Motor neuron (in vitro differentiated cells): ENCODE results near the gene ISCA2. TPM values are rescaled to one million over a fixed set of nuclear protein-coding genes. Genes with fewer than 3 reads are reported as not detected.
A peak's percentile ranks its signal among the peaks of the same experiment; 100 is the strongest.
"Not testable (repeated sequence)": the region's sequence is repeated elsewhere in the genome, so short reads cannot be mapped to it uniquely, and the experiment has no call there.

ENCODE experiments used
- ATAC-seq, 8 experiments: fragments of 200-7000 bp; cut with Tn5 transposase; replicated peaks in 6 of 8; 2 replicates each; pipeline ENCODE4 v1.8.0; 2021; ENCODE audit warnings: mild to moderate bottlenecking in 8 of 8, moderate library complexity in 8 of 8
- H3K27ac ChIP-seq, 2 donors: fragments of 250-450 bp; sonication (Bioruptor Pico); 2 replicates each; pipeline ENCODE4 v1.9.0; 2021; ENCODE audit warnings: antibody characterized with exemption in 2 of 2, mild to moderate bottlenecking in 2 of 2, moderate library complexity in 1 of 2
- H3K4me1 ChIP-seq, 2 donors: fragments of 250-450 bp; sonication (Bioruptor Pico); replicated peaks in 1 of 2; 2 replicates each; pipeline ENCODE4 v1.6.1; 2021; ENCODE audit warnings: antibody characterized with exemption in 2 of 2, mild to moderate bottlenecking in 2 of 2, moderate library complexity in 1 of 2
- H3K4me3 ChIP-seq, 5 donors: fragments of 250-450 bp; sonication (Bioruptor Pico); 2 replicates each; pipeline ENCODE4 v1.9.0; 2021; ENCODE audit warnings: antibody characterized with exemption in 5 of 5, mild to moderate bottlenecking in 5 of 5, moderate library complexity in 4 of 5
- whole genome bisulfite sequencing, 10 experiments: fragments of 450-650 bp; shearing (Covaris generic); methylation state at CpG; one replicate each; pipeline ENCODE4 v1.0.0; 2022; 5-methylcytosine and 5-hydroxymethylcytosine counted together
- in situ Hi-C, 9 experiments: fragments of 400-800 bp; cut with MboI; loops; one replicate each; pipeline ENCODE4 v1.15.0; 2021; ENCODE audit warnings: low sequenced_read_pairs in 9 of 9, low pct_unique_long_range_greater_than_20kb in 2 of 9; ENCODE audit not compliant: unreplicated experiment in 9 of 9
- total RNA-seq, 8 experiments: library from RNA; unstranded; fragments of 300-600 nt; gene quantifications; 2 replicates each; pipeline versions ENCODE4 v1.2.3 to v1.2.4, GENCODE V29; 2022

The ISCA2 gene
- total RNA-seq = 10 to 100 TPM; 14.9 to 30.4 (median 18.9) TPM

- in situ Hi-C loops = loop anchor here in 7 of 9 experiments (25.0 kb wide), 2 partner anchors 131 to 381 kb away; no protein-coding TSS in a partner anchor
- peak; percentile 88 to 94 (median 93) for ATAC-seq
- H3K4me3 ChIP-seq = peak within 1 kb of the TSS; percentile 78 to 95 (median 81)
Measured at GRCh38 chr14:74493343-74494261, at the start of gene ISCA2. ISCA2 (plus strand) TSS chr14:74493765; CDS start chr14:74493775, 10 bp downstream.

GRCh38 chr14:74444866-74445265 lies 48.7 kb upstream of the ISCA2 start:
- Histone ChIP-seq H3K4me1 (no peaks in the 10 kb centered on the region), H3K27ac (no peak overlapping the region), H3K4me3 (no peak overlapping the region)
- peak in 3 of 8 experiments; percentile 38 to 85 (median 81) for ATAC-seq
- WGBS, 10 experiments = 0 to 60% (median 25%) methylated on average over 1 to 3 of the region's 3 CpGs; no CpG with 5 or more reads in 1 of the 10 experiments
- in situ Hi-C loops = no loop called here

More at GRCh38 chr14:74493343-74494261, at the start of gene ISCA2:
- 0 to 10% (median 0%) methylated on average over 2 to 6 of the region's 73 CpGs; no CpG with 5 or more reads in 5 of the 10 experiments for WGBS, 10 experiments
- H3K4me1 ChIP-seq = peaks cover 4 to 15% of the 10 kb centered on the region in 2 donors
- peak within 1 kb of the TSS; percentile 68 to 89 for H3K27ac ChIP-seq

- H3K4me3 ChIP-seq, ATAC-seq, H3K4me1 ChIP-seq, H3K27ac ChIP-seq: not testable (repeated sequence)
- WGBS, 10 experiments = 63 to 88% (median 69%) methylated on average over 2 to 5 of the region's 5 CpGs; no CpG with 5 or more reads in 4 of the 10 experiments
- in situ Hi-C loops = loop anchor here in 1 of 9 experiments (25.0 kb wide), 1 partner anchor 92 kb away; no protein-coding TSS in a partner anchor
Measured at GRCh38 chr14:74454397-74454796, 39.2 kb upstream of the ISCA2 start.

GRCh38 chr14:74456684-74457564 lies 36.6 kb upstream of the ISCA2 start:
- no peak overlapping the region for H3K4me3 ChIP-seq
- H3K4me1 ChIP-seq = peaks cover 5 to 18% of the 10 kb centered on the region in 2 donors
- peak overlapping the region; percentile 33 to 72 for H3K27ac ChIP-seq
- in situ Hi-C loops = loop anchor here in 1 of 9 experiments (25.0 kb wide), 1 partner anchor 95 kb away; no protein-coding TSS in a partner anchor
- peak in 5 of 8 experiments; percentile 73 to 94 (median 81) for ATAC-seq
- WGBS, 10 experiments = 0 to 84% (median 73%) methylated on average over 1 to 9 of the region's 17 CpGs

- in situ Hi-C loops = loop anchor here in 1 of 9 experiments (25.0 kb wide), 1 partner anchor 95 kb away; no protein-coding TSS in a partner anchor
- peak overlapping the region; percentile 33 to 72 for H3K27ac ChIP-seq
- 17 to 100% (median 70%) methylated on average over 1 to 3 of the region's 4 CpGs; no CpG with 5 or more reads in 4 of the 10 experiments for WGBS, 10 experiments
- no peak overlapping the region for H3K4me3 ChIP-seq
- H3K4me1 ChIP-seq = peaks cover 5 to 18% of the 10 kb centered on the region in 2 donors
- ATAC-seq = no peak
Measured at GRCh38 chr14:74457565-74457895, 36.0 kb upstream of the ISCA2 start.

GRCh38 chr14:74459289-74459946 lies 34.1 kb upstream of the ISCA2 start:
- Histone ChIP-seq H3K4me1 (peaks cover 5 to 18% of the 10 kb centered on the region in 2 donors), H3K4me3 (no peak overlapping the region), H3K27ac (no peak overlapping the region)
- ATAC-seq = peak; percentile 51 to 100 (median 81)
- in situ Hi-C loops = loop anchor here in 1 of 9 experiments (25.0 kb wide), 1 partner anchor 97 kb away; no protein-coding TSS in a partner anchor
- WGBS, 10 experiments = 0 to 100% (median 72%) methylated on average over 1 to 8 of the region's 10 CpGs; no CpG with 5 or more reads in 1 of the 10 experiments

- peaks cover 5 to 18% of the 10 kb centered on the region in 2 donors for H3K4me1 ChIP-seq
- no peak overlapping the region for H3K27ac ChIP-seq
- 40 to 100% (median 83%) methylated on average over 1 to 5 of the region's 6 CpGs; no CpG with 5 or more reads in 6 of the 10 experiments for WGBS, 10 experiments
- peak in 2 of 8 experiments; percentile 37 to 46 for ATAC-seq
- in situ Hi-C loops = loop anchor here in 1 of 9 experiments (25.0 kb wide), 1 partner anchor 98 kb away; no protein-coding TSS in a partner anchor
- no peak overlapping the region for H3K4me3 ChIP-seq
Measured at GRCh38 chr14:74459976-74460375, 33.6 kb upstream of the ISCA2 start.

GRCh38 chr14:74462993-74463392 lies 30.6 kb upstream of the ISCA2 start:
- Histone ChIP-seq H3K27ac (no peak overlapping the region), H3K4me1 (peaks cover 0 to 9% of the 10 kb centered on the region in 2 donors), H3K4me3 (no peak overlapping the region)
- in situ Hi-C loops = loop anchor here in 1 of 9 experiments (25.0 kb wide), 1 partner anchor 101 kb away; no protein-coding TSS in a partner anchor
- ATAC-seq = no peak
- 52 to 100% (median 85%) methylated on average over 2 to 3 of the region's 3 CpGs; no CpG with 5 or more reads in 3 of the 10 experiments for WGBS, 10 experiments

- in situ Hi-C loops = loop anchor here in 1 of 9 experiments (25.0 kb wide), 1 partner anchor 101 kb away; no protein-coding TSS in a partner anchor
- 0 to 93% (median 64%) methylated on average over 1 to 4 of the region's 5 CpGs; no CpG with 5 or more reads in 1 of the 10 experiments for WGBS, 10 experiments
Measured at GRCh38 chr14:74463697-74464096, 29.9 kb upstream of the ISCA2 start.

GRCh38 chr14:74464785-74465184 lies 28.8 kb upstream of the ISCA2 start:
- in situ Hi-C loops = loop anchor here in 1 of 9 experiments (25.0 kb wide), 1 partner anchor 102 kb away; no protein-coding TSS in a partner anchor
- Histone ChIP-seq H3K4me1 (peaks cover 0 to 5% of the 10 kb centered on the region in 2 donors), H3K27ac (no peak overlapping the region), H3K4me3 (no peak overlapping the region)
- 93% methylated on average over 2 of the region's 3 CpGs; no CpG with 5 or more reads in 9 of the 10 experiments for WGBS, 10 experiments
- ATAC-seq = no peak

More at GRCh38 chr14:74463697-74464096, 29.9 kb upstream of the ISCA2 start:
- H3K27ac ChIP-seq = no peak overlapping the region
- no peak for ATAC-seq
- no peak overlapping the region for H3K4me3 ChIP-seq
- peaks cover 0 to 9% of the 10 kb centered on the region in 2 donors for H3K4me1 ChIP-seq

GRCh38 chr14:74465335-74465734 lies 28.2 kb upstream of the ISCA2 start:
- Histone ChIP-seq H3K4me1 (no peaks in the 10 kb centered on the region), H3K4me3 (no peak overlapping the region), H3K27ac (no peak overlapping the region)
- no peak for ATAC-seq
- in situ Hi-C loops = loop anchor here in 1 of 9 experiments (25.0 kb wide), 1 partner anchor 103 kb away; no protein-coding TSS in a partner anchor
- 94 to 100% (median 100%) methylated on average over 1 to 2 of the region's 2 CpGs; no CpG with 5 or more reads in 7 of the 10 experiments for WGBS, 10 experiments
